HG03139 (cell line): ENCODE measurements around the gene RPH3AL.
"Not testable (repeated sequence)": the region's sequence is repeated elsewhere in the genome, so short reads cannot be mapped to it uniquely, and the experiment has no call there.

Source experiments
- ATAC-seq: cut with Tn5 transposase; IDR thresholded peaks from one replicate; pipeline ENCODE4 v1.9.1; 2021; ENCODE audit not compliant: unreplicated experiment

RPH3AL gene

GRCh38 chr17:185445-186138 is 167.0 kb downstream of the RPH3AL start:
- ATAC-seq = no peak

DNA sequence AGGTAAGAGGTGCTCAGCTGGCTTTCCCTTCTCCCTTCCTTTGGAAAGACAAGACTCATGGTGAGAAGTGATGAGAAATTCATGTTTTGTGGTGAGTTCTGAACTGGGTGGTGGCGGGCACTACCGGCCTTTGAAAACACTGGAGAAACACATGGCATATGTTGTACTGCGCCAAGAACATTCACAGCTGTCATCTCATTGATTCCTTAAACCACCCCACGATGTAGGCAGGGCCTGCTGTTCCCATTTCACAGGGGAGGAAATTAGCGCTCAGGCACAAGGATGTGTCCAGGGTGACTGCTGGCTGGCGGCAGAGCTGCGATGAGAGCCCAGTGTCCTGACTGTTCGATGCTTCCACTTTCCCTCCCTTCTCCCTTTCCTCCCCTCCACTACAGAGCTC is 169.6 kb downstream of the RPH3AL start:
- no peak for ATAC-seq

GRCh38 chr17:182050-182751 is 170.4 kb downstream of the RPH3AL start:
- ATAC-seq = no peak

DNA sequence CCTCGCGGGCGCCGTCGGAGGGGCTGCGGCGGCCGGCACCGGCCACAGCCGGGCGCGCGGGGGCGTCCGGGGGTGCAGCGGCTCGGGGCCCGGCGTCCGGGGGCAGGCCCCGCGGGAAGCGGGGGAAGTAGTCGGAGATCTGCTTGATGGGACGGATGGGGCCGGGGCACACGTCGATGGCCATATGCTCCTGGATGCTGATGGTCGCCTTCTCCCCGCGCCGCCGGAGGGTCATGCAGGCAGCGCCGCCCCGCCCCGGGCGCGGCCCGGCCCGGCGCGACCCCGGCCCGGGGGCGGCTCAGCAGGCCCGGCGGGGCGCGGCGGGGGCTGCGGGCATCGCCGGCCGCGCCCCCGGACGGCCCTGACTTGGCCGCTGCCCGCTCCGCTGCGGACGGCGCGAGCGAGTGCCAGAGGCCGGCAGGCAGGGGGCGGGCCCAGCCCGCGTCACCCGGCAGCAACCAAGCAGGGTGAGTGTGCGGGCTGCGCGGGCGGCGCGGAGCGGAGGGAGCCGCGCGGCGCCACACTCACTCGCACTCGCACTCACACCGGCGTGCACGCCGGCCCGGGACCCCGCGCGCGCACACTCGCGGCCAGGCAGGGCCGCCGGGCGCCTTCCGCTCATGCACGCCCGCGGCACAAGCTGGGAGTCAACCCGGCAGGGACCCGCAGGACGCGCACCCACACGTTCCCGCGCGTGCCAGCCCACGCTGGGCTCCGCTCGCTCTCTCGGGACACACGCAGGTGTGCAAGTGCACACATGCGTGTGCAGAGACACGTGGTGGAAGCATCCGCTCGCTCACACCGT is 171.2 kb downstream of the RPH3AL start, which contains the start of gene DOC2B:
DOC2B (minus strand) TSS at position 406 of the 805 bp plus-strand sequence; CDS start at position 235, 171 bp downstream.
- ATAC-seq = no peak

DNA sequence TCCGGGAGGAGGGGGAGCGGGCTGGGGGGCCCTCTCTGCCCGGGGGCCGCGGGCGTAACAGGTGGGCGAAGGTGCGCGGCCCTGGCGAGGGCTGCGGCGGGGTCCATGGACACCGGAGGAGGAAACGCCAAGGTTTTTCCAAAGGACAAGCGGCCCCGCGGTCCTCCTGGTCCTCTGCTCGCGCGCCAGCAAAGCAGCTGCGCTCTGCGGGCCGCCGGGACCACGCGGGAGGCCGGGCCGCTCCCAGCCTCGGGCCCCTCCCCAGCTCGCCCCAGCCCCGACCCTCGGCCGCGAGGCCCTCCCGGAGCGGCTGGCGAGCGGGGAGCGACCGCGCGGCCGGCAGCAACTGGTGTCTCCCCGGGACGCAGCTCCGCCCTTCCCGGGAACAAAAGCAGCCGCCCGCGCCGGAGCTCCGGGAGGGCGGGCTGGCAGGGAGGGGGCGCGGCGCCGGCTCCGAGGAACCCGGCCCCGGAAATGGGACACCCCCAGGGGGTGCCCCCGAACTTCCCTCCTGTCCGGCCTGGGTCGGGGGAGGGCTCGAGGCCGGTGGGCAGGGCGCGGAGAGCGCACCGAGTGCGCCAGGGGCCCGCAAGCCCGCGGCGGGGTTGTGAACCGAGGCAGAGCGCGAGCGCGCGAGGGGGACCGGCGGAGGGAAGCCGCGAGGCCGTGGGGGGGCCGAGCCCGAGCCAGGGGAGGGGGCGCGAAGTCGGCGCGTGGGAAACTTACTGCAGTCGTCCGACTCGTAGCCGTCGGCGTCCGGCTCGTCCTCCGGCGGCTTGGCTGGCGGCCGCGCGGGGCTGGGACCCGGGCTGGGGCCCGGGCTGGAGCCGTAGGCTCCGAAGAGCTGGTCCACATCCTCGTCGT is 172.0 kb downstream of the RPH3AL start:
- ATAC-seq = no peak

DNA sequence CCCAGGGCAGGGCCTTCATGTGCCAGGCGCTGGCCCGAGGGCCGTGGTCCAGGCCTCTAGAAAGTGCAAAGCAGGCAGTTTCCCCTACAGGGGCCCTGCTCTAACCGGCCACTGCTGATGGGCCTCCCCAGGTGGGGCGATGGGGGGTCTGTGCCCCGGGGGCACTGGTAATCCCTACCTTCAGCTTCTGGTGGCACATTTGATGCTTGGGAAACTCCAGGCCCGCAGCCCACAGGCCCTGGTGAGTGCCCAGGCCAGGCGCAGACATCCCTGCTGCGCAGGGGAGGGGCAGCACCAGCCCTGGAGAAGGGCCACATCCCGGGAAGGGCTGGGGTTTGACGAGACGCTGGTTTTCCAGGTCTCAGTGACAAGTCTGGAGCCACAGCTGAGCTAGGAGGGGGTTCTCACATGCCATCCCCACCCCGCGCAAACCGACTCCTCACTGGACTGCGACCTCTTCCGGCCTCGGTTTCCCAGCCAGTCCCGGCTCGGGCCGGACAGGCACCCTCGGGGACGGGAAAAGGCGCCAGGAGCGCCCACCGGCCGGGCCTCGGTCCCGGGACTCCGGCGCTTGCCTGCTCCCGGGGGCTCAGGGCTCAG is 172.7 kb downstream of the RPH3AL start:
- no peak for ATAC-seq

DNA sequence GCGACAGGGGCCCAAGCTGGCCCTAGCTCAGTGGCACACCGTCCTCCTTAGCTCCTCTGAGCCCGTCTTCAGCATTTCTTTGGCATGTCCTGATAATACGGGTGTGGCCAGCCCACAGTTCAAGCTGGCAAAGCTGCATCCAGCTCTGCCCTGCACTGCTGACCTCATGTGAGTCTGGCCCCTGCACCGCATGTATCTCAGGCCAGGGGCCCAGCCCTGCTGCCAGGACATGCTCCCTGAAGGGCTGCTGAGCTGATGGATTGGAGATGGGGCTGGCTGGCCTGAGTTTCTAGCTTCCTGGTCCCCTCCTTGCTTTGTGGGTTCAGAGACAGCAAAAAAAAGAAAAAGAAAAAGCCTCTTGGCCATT is 173.6 kb downstream of the RPH3AL start:
- ATAC-seq = no peak

GRCh38 chr17:178292-179065 is 174.1 kb downstream of the RPH3AL start:
- ATAC-seq = no peak

- ATAC-seq = no peak
These were observed 174.8 kb downstream of the RPH3AL start for GRCh38 chr17:177762-178161.

DNA sequence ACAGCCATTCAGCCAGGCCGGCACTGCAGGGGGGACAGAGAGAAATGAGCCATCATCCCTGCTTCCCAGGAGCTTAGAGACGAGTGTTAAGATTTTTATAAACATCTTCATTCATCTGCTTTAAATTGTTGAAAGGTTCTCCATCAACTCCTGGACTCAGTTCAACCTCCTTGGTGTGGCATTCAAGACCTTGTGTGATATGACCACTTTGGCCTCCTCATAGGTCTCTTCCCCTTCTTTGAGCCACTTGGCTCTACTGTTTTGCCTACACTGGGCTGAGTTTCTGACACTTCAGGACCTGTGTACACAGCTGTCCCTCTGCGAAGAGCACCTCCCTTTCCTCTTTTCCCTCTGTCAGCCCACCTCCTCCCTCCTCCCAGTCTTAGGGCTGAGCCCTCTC is 175.5 kb downstream of the RPH3AL start:
- no peak for ATAC-seq

DNA sequence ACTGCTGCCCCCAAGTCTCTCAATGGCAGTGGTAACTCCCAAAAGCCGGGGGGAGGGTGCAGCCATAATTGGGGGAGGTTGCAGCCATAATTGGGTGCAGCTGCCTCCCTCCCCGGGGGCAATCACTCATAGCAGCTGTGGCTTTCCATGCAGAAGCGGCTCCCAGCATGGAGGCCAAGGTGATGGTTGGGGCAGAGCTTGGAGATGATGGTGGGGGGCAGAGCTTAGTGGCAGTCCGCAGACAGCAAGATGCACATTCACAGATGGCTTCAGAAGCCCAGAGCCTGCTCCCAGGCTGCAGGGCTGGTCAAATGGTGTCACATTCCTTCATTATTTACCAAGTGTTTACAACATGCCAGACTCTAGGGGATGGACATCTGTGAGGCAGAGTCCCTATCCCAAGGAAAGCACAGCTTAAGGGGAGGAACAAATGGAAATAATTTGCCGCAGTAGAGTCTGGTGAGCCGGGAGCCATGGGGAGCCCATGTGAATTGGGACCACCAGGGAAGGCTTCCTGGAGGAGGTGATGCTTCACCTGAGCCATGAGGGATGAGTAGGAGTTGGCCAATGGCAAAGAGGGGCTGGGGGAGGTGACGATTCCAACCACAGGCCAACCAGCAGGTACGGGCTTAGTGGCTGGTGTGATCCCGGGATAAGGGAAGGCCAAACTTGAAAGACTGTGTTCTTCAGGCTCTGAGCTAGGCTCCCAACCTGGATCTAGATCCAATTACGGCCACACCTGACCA is 179.3 kb downstream of the RPH3AL start:
- ATAC-seq = no peak

- no peak for ATAC-seq
These were observed 180.2 kb downstream of the RPH3AL start for GRCh38 chr17:172401-172800.

GRCh38 chr17:171871-172270 is 180.7 kb downstream of the RPH3AL start:
- no peak for ATAC-seq

DNA sequence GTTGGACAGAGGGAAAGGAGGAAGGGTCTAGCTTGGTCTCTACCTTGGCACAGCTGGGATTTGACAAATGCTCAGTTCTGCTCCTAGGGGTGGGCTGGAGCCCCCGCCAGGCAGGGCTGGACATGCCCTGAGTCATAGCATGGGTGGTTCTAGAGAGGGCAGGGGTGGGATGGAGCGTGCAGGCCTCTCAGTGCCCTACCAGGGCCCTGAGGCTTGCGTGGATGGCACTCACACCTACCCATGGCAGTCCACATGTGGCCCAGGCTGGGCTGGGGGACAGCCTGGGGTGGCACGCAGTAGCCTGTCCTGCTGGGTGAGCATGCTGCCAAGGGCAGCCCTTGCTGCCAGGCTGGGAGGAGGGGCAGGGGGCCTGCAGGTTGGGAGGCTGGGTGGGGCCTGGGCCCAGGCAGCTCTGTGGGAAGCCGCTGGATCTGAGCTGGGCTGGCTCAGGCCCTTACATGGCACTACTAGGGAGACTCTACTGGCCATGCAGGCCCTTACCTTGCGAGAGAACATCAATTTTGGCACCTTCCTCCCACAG is 182.4 kb downstream of the RPH3AL start:
- ATAC-seq = no peak

GRCh38 chr17:168614-169013 is 184.0 kb downstream of the RPH3AL start:
- ATAC-seq = not testable (repeated sequence)

- ATAC-seq = no peak
These were observed 186.7 kb downstream of the RPH3AL start for GRCh38 chr17:165939-166338.

DNA sequence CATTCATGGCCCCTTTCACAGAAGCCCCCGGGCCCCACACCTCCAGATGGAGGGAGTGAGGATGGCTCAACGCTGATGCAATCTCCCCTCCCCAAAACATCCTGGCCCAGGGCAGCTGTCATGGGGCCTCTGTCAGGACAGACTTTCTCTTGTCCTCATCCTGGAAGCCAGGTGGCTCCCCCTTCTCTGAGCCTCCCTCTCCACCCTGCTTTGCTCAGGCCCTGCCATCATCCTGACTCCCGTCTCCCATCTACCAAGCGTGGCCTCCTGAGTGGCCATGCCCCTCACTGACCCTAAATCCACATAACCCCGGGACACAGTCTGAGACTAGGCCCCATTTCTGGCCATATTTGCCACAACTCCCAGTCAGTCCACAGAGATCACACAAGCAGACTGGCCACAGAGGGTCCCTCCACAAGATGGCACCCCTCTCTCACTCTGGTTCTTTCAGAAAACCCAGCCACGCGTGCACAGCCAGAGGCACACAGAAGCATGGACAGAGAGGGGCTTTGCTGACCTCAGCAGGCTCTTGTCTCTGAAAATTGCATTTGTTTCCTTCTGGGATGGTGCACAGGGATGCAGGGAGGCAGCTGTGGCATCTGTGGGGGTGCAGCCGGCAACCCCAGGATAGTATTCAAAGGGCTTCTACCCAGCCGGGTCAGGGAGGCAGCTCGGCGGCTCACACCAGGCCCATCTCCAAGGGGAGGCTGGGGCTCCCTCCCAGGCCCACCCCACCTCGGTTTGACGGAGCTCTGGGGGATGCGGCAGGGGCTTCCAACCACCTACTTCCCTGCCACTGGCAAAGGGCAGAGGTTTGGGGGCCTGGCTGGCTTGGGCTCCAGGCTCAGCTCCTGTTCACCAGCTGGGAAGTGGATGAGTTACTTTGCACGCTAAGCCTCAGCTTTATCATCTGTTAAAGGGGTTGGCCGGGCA is 188.0 kb downstream of the RPH3AL start:
- no peak for ATAC-seq
